Stimulated activated CD8-positive, alpha-beta memory T cell treated with anti-CD3 and anti-CD28 coated beads, Interleukin-15, amount 100 ng/mL, for 1 hour (primary cell): ENCODE data around the gene COLQ.
"Not testable (repeated sequence)": the region's sequence is repeated elsewhere in the genome, so short reads cannot be mapped to it uniquely, and the experiment has no call there.

ENCODE experiments used
- DNase-seq: peaks from one replicate; pipeline ENCODE4 v3.0.0-alpha.2; 2020; ENCODE audit warnings: low read depth

COLQ gene

DNA sequence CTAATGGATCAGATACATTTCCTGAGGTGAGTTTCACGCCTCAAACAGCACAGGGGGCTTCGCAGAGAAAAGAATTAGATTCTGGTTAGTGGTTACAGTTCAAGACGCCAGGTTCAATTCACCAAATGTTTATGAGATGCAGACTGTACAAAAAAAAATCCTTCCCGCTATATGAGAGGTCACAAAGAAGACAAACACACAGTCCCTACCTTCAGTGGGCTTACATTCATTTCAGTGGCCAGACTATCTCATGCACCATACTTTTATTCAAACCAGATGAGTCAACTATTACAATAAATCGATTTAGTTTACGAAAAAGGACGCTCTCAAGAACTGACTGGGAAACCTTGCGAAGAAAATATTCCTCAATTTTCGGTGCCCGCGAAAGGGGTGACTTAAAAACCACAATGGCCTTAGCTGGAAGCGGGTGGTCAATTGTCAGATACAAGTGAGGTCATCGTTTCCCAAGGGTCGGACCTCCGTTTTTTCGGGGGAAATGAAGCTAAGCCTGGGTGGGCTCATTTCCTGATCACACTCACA is 94.9 kb downstream of the COLQ start:
- no peak for DNase-seq

DNA sequence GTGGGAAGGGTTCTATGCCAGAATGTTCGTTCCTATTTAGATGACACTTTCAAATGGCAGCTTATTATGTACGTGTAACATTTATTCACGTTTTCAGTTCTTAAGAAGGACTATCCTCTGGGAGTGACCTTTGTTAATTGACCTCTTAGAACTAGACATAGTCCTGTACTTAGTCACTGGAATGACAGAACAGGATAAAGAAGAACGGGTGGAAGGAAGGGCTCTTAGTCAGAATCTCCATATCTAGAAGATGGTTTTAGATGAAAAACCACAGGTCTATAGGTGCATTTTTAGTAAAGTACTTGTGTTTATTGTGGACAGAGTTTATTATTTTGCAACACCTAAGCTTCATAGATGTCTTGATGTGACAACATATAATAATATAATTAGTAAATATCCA is 100.6 kb downstream of the COLQ start:
- no peak for DNase-seq

DNA sequence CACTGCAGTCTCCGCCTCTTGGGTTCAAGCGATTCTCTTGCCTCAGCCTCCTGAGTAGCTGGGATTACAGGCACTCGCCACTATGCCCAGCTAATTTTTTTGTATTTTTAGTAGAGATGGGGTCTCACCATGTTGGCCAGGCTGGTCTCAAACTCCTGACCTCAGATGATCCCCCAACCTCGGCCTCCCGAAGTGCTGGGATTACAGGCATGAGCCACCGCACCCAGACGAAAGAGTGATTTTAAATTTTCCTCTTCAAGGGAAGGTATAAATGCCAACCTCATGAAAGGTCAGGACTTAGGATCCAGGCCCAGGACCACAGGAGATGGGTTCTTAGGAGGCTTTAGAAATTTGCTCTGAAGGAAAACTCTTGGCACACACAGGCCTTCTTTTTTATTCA is 110.5 kb downstream of the COLQ start:
- not testable (repeated sequence) for DNase-seq

DNA sequence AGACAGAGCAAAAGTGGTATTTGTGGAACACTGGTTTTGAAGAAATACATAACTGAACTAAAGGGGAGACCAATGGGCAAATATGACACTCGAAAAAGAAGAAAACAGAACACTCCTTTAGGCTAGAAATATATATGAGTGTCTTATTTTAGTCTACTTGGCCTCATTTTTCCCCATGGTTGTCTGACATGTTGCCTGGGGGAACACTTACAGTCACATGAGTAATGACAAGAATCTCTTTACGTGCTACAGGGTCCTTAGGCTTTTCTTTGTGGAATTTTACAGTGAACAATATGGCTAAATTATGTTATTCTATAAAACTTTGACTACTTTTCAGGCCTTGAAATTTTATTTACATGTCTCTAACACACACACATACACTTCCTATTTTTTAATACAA is 111.7 kb downstream of the COLQ start:
- no peak for DNase-seq

DNA sequence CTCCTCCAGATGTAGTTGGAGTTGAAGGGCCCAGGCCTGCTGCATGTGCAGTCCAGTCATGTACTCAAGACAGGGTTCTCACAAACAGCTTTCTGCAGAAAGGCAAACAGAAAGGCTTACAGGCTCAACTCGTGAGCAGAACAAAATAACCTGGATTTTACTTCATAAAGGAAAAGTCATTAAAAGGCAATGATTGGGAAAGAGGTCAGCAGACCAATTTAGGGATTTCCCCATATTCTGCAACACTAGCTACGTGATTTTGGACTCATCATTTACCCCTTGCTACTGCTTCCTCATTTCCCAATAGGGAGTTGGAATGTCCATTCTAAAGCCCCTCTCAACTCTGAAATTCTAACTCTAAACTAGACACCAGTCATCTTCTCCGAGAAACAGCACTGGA is 112.3 kb downstream of the COLQ start:
- no peak for DNase-seq

DNA sequence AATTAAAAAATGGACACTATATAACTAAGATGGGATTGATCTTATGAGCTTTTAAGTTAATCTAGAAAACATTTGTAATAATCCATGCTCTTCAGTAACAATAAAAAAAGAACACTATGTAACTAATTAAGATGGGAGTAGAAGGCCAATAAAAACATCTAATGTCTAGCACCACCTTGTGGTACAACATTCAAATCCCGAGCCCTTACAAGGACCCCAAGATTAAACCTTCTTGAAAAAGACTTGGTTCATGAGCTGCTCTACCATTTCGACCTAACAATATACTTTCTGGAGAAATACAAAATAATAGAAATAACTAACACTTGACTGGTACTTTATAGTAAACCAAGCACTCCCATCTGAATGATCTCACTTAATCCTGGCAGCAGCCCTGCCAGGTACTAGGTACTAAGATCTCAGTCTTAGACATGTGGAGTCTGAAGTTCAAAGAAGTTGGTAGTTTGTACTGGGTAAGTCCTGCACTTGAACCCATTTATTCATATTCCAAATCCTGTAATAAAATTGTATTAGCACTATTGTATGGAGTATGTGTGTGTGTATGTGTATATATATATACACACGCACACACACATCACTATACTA is 116.0 kb downstream of the COLQ start:
- DNase-seq = no peak

DNA sequence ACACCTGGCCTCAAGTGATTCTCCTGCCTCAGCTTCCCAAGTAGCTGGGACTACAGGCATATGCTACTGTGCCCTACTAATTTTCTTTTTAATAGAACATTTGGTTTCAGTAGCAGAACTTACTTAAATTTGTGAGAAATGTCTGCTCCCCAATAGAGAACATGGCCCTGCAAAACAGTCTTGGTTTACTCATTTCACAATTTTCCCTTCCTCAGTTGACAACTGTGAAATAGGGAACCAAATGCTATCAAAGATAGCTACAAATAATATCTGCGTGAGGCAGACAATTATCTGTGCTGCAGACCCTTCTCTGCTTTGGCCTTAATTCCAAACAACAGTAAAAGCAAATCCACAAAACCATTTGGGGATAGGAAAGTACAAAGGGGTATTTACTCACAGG is 116.7 kb downstream of the COLQ start:
- no peak for DNase-seq

DNA sequence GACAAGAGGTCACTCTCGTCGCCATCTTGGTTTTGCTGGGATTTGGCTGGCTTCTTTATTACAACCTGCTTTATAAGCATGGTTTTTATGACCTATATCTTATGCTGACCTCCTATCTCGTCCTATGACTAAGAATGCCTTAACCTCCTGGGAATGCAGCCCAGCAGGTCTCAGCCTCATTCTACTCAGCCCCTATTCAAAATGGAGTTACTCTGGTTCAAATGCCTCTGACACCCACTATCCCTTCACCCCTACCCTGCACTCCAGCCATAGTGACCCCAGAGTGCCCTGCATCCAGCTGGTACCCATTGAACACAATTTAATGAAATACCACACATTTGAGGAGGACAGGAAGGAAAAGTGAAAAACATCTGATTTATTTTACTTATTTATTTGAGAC is 117.5 kb downstream of the COLQ start:
- no peak for DNase-seq

DNA sequence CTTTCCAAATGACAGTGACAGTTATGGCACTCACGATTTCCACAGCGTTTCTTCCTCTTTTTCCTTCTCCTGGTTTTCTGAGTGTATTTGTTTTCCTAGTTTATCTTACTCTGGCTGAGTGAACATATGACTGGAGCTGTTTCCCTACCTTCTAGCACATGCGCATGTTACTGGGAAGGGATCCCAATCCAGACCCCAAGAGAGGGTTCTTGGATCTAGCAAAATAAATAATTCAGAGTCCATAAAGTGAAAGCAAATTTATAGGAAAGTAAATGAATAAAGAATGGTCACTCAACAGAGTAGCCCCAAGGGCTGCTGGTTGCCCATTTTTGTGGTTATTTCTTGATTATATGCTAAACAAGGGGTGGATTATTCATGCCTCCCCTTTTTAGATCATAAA is 118.0 kb downstream of the COLQ start:
- DNase-seq = no peak

DNA sequence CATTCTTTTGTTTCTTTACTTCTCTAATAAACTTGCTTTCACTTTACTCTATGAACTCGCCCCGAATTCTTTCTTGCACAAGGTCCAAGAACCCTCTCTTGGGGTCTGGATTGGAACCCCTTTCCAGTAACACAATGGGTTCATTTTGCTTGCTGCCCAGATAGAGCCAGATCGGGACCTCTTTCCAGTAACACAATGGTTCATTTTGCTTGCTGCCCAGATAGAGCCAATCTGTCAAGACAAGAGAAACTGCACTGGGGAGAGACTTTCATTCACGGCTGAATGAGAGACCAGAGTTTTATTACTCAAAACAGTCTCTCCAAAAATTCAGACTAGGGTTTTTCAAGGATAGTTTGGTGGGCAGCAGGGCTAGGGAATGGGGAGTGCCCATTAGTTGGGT is 119.6 kb downstream of the COLQ start:
- DNase-seq = no peak
